ENCODE measurements around the gene IMMP2L.
A peak's percentile ranks its signal among the peaks of the same experiment; 100 is the strongest.

IMMP2L gene

GRCh38 chr7:111038185-111038584, 524.1 kb downstream of the IMMP2L start:
- Mint-ChIP-seq H3K4me1 (peaks cover 3% of the 10 kb centered on the region), H3K4me3 (no peak overlapping the region), H3K9me3 (no peaks in the 10 kb centered on the region), H3K36me3 (no peaks in the 10 kb centered on the region), H3K27ac (no peak overlapping the region), H3K27me3 (no peaks in the 10 kb centered on the region)
- no peak for DNase-seq (ENCODE audit: low spot score in 2 of 2)
- ATAC-seq (ENCODE audit: low read depth): no peak

GRCh38 chr7:111031916-111032315, 530.4 kb downstream of the IMMP2L start:
- no peaks in the 10 kb centered on the region for H3K27me3 Mint-ChIP-seq
- H3K36me3 Mint-ChIP-seq: no peaks in the 10 kb centered on the region
- H3K9me3 Mint-ChIP-seq: no peaks in the 10 kb centered on the region
- H3K27ac Mint-ChIP-seq: no peak overlapping the region
- DNase-seq (ENCODE audit: low spot score in 2 of 2) (no peak), ATAC-seq (ENCODE audit: low read depth) (no peak)
- H3K4me1 Mint-ChIP-seq: peaks cover 6% of the 10 kb centered on the region
- H3K4me3 Mint-ChIP-seq: no peak overlapping the region

GRCh38 chr7:111030336-111030735, 532.0 kb downstream of the IMMP2L start:
- Mint-ChIP-seq H3K27me3 (no peaks in the 10 kb centered on the region), H3K9me3 (no peaks in the 10 kb centered on the region), H3K27ac (no peak overlapping the region), H3K36me3 (no peaks in the 10 kb centered on the region), H3K4me1 (peaks cover 6% of the 10 kb centered on the region), H3K4me3 (no peak overlapping the region)
- DNase-seq (ENCODE audit: low spot score in 2 of 2) (no peak), ATAC-seq (ENCODE audit: low read depth) (no peak)

- DNase-seq (ENCODE audit: low spot score in 2 of 2) (no peak), ATAC-seq (ENCODE audit: low read depth) (no peak)
- Mint-ChIP-seq H3K9me3 (no peaks in the 10 kb centered on the region), H3K27me3 (no peaks in the 10 kb centered on the region), H3K4me3 (no peak overlapping the region), H3K4me1 (peaks cover 7% of the 10 kb centered on the region), H3K27ac (no peak overlapping the region), H3K36me3 (no peaks in the 10 kb centered on the region)
These were observed 532.6 kb downstream of the IMMP2L start for GRCh38 chr7:111029574-111030251.

- H3K4me3 Mint-ChIP-seq: no peak overlapping the region
- DNase-seq (ENCODE audit: low spot score in 2 of 2): no peak
- no peak for ATAC-seq (ENCODE audit: low read depth)
- peaks cover 7% of the 10 kb centered on the region for H3K4me1 Mint-ChIP-seq
- H3K27ac Mint-ChIP-seq: no peak overlapping the region
- H3K27me3 Mint-ChIP-seq: no peaks in the 10 kb centered on the region
- H3K9me3 Mint-ChIP-seq: no peaks in the 10 kb centered on the region
- H3K36me3 Mint-ChIP-seq: no peaks in the 10 kb centered on the region
These were observed 533.1 kb downstream of the IMMP2L start for GRCh38 chr7:111029141-111029572.

- Mint-ChIP-seq H3K9me3 (no peaks in the 10 kb centered on the region), H3K27me3 (no peaks in the 10 kb centered on the region), H3K36me3 (no peaks in the 10 kb centered on the region), H3K4me3 (no peak overlapping the region), H3K27ac (peak overlapping the region; percentile 67), H3K4me1 (peaks cover 7% of the 10 kb centered on the region)
- DNase-seq (ENCODE audit: low spot score in 2 of 2): no peak
- no peak for ATAC-seq (ENCODE audit: low read depth)
These were observed 534.9 kb downstream of the IMMP2L start for GRCh38 chr7:111027396-111027795.

- no peak for ATAC-seq (ENCODE audit: low read depth)
- H3K27ac Mint-ChIP-seq: no peak overlapping the region
- no peak overlapping the region for H3K4me3 Mint-ChIP-seq
- H3K27me3 Mint-ChIP-seq: no peaks in the 10 kb centered on the region
- H3K4me1 Mint-ChIP-seq: peaks cover 7% of the 10 kb centered on the region
- no peak for DNase-seq (ENCODE audit: low spot score in 2 of 2)
- no peaks in the 10 kb centered on the region for H3K9me3 Mint-ChIP-seq
- H3K36me3 Mint-ChIP-seq: peaks cover 2% of the 10 kb centered on the region
These were observed 535.5 kb downstream of the IMMP2L start for GRCh38 chr7:111026806-111027205.

- H3K27me3 Mint-ChIP-seq: no peaks in the 10 kb centered on the region
- no peak for ATAC-seq (ENCODE audit: low read depth)
- H3K36me3 Mint-ChIP-seq: peaks cover 4% of the 10 kb centered on the region
- H3K27ac Mint-ChIP-seq: no peak overlapping the region
- H3K9me3 Mint-ChIP-seq: no peaks in the 10 kb centered on the region
- no peak overlapping the region for H3K4me3 Mint-ChIP-seq
- H3K4me1 Mint-ChIP-seq: peaks cover 7% of the 10 kb centered on the region
- DNase-seq (ENCODE audit: low spot score in 2 of 2): no peak
These were observed 535.9 kb downstream of the IMMP2L start for GRCh38 chr7:111026343-111026742.

GRCh38 chr7:111025006-111025405, 537.3 kb downstream of the IMMP2L start:
- no peak for DNase-seq (ENCODE audit: low spot score in 2 of 2)
- peaks cover 7% of the 10 kb centered on the region for H3K36me3 Mint-ChIP-seq
- no peaks in the 10 kb centered on the region for H3K27me3 Mint-ChIP-seq
- H3K4me3 Mint-ChIP-seq: no peak overlapping the region
- no peaks in the 10 kb centered on the region for H3K9me3 Mint-ChIP-seq
- H3K4me1 Mint-ChIP-seq: peaks cover 7% of the 10 kb centered on the region
- H3K27ac Mint-ChIP-seq: no peak overlapping the region
- ATAC-seq (ENCODE audit: low read depth): no peak

- ATAC-seq (ENCODE audit: low read depth) (no peak), DNase-seq (ENCODE audit: low spot score in 2 of 2) (no peak)
- H3K27ac Mint-ChIP-seq: no peak overlapping the region
- no peak overlapping the region for H3K4me3 Mint-ChIP-seq
- H3K4me1 Mint-ChIP-seq: peaks cover 13% of the 10 kb centered on the region
- H3K9me3 Mint-ChIP-seq: no peaks in the 10 kb centered on the region
- H3K36me3 Mint-ChIP-seq: peaks cover 7% of the 10 kb centered on the region
- no peaks in the 10 kb centered on the region for H3K27me3 Mint-ChIP-seq
These were observed 543.1 kb downstream of the IMMP2L start for GRCh38 chr7:111018960-111019736.

- no peaks in the 10 kb centered on the region for H3K9me3 Mint-ChIP-seq
- H3K4me3 Mint-ChIP-seq: no peak overlapping the region
- peaks cover 7% of the 10 kb centered on the region for H3K36me3 Mint-ChIP-seq
- ATAC-seq (ENCODE audit: low read depth) (no peak), DNase-seq (ENCODE audit: low spot score in 2 of 2) (no peak)
- H3K27me3 Mint-ChIP-seq: no peaks in the 10 kb centered on the region
- H3K27ac Mint-ChIP-seq: no peak overlapping the region
- H3K4me1 Mint-ChIP-seq: peaks cover 18% of the 10 kb centered on the region
These were observed 543.8 kb downstream of the IMMP2L start for GRCh38 chr7:111018447-111018846.

GRCh38 chr7:111014079-111014478, 548.2 kb downstream of the IMMP2L start:
- H3K9me3 Mint-ChIP-seq: no peaks in the 10 kb centered on the region
- H3K36me3 Mint-ChIP-seq: no peaks in the 10 kb centered on the region
- H3K4me3 Mint-ChIP-seq: no peak overlapping the region
- DNase-seq (ENCODE audit: low spot score in 2 of 2) (no peak), ATAC-seq (ENCODE audit: low read depth) (no peak)
- H3K4me1 Mint-ChIP-seq: peaks cover 28% of the 10 kb centered on the region
- H3K27ac Mint-ChIP-seq: no peak overlapping the region
- H3K27me3 Mint-ChIP-seq: no peaks in the 10 kb centered on the region

GRCh38 chr7:111012799-111013675, 549.3 kb downstream of the IMMP2L start:
- peak overlapping the region; percentile 45 for H3K4me3 Mint-ChIP-seq
- H3K27me3 Mint-ChIP-seq: no peaks in the 10 kb centered on the region
- ATAC-seq (ENCODE audit: low read depth) (peak; percentile 78), DNase-seq (ENCODE audit: low spot score in 2 of 2) (no peak)
- H3K9me3 Mint-ChIP-seq: no peaks in the 10 kb centered on the region
- H3K4me1 Mint-ChIP-seq: peaks cover 25% of the 10 kb centered on the region
- H3K36me3 Mint-ChIP-seq: no peaks in the 10 kb centered on the region
- H3K27ac Mint-ChIP-seq: peak overlapping the region; percentile 60

- no peaks in the 10 kb centered on the region for H3K9me3 Mint-ChIP-seq
- H3K27me3 Mint-ChIP-seq: no peaks in the 10 kb centered on the region
- DNase-seq (ENCODE audit: low spot score in 2 of 2): no peak
- H3K27ac Mint-ChIP-seq: no peak overlapping the region
- peaks cover 25% of the 10 kb centered on the region for H3K4me1 Mint-ChIP-seq
- H3K36me3 Mint-ChIP-seq: no peaks in the 10 kb centered on the region
- no peak overlapping the region for H3K4me3 Mint-ChIP-seq
- no peak for ATAC-seq (ENCODE audit: low read depth)
These were observed 550.1 kb downstream of the IMMP2L start for GRCh38 chr7:111012149-111012548.
